Posterior cingulate gyrus (tissue), 11 donors: ENCODE measurements around the gene TRIM40.

Experiments used
- DNase-seq, 10 donors: peaks; one replicate each; pipeline versions ENCODE4 v3.0.0 to v3.0.0-alpha.2; 2020 to 2021; ENCODE audit warnings: mixed read lengths in 3 of 10
- intact Hi-C: fragments of 100-400 bp; cut with DNase I; formaldehyde crosslinking; loops from one replicate; pipeline ENCODE4 v1.15.1; 2023

TRIM40 gene

DNA sequence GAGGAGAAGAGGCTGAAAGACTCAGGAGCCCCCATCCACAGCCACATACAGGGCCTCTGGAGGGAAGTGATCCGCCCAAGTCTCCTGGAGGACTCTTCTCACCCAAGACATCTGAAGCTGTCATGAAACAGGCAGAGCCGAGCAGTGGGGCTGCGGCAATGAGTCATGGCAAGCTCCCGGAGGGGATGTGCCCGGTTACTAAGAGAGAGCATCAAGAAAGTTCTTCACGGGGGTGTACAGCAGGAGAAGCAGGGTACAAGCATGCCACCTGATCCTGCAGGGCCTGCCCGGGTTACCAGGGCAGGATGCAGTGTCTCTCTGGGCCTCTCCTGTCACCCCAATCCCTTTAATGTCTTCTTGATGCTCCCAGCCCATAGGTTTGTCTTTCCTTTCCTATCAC is 56.1 kb downstream of the TRIM40 start:
- intact Hi-C loops, result no loop called here
- DNase-seq, result no peak

DNA sequence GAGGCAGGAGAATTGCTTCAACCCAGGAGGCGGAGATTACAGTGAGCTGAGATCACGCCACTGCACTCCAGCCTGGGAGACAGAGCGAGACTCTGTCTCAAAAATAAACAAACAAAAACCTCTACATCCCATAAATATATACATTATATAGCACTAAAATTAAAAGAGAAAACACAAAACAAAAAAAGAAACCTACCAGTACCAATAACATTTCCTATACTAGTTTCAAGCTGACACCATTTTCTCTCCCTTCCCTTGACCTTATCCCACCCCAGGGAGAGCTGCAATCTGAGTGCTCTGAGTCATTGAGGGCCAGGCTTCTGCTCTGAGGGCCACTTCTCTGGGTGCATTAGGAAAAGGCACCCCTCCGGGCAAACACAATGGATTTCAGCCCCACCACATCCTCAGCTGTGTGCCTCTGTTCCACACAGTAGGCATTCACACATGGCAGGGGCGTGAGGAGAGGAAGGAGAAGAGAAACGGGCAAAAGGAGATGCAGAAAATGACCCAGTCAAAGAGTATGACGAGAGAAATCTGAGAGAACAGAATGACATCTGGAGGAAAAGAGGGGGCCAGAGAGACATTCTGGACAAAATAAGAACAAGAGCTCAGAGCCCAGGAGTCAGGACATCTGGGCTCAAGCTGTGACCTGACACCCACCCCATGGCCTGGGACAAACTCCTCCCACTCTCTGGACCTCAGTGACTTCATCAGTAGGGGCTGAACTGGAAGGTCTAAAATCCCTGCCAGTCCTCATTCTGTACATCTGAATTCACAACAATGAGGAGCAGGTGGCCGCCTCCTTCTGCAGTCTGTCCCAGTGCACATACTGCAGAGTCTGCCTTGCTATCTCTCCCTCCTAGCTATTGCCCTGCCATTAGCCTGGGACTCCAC is 59.1 kb downstream of the TRIM40 start:
- intact Hi-C loops, result no loop called here
- no peak for DNase-seq

DNA sequence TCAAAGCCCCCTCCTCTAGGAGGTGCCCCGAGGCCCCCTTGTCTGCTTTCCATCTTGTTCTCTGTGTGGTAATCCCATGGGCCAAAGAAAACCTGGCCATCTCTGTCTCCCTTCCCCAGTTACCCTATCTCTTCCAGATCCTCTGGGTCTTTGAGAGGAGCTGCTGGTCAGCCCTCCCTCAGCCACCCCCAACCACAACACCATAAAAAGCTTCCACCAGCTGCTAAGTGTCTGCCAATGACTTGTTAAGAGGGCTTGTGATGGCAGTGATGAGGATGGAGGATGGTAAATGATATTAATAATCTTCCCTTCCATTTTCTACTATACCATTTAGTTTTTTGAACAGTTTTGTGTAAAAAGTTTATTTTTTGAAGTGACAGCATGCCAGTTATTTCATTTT is 60.0 kb downstream of the TRIM40 start:
- intact Hi-C loops, result no loop called here
- DNase-seq, result no peak

DNA sequence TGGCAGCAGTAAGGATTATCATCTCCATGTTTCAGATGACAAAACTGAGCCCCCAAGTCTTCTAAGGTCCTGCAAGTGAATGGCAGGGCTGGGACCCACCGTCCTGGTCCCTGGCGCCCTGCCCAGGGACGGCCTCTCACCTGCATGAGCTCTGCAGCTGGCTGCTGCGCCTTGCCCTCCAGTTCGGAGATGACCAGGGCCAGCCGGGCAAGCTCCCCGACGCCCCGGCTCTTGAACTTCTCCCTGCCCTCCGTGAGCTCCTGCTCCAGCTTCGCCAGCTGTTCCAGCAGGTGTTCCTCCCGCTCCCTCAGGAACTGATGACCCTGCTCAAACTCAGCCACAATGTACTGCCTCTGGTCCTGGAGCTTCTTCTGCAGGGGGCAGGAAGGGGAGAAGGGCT is 60.4 kb downstream of the TRIM40 start:
- intact Hi-C loops, result no loop called here
- DNase-seq, result no peak
